HL-60/S4 treated with retinoic acid at 250 ng/mL for 4 days and 3 days (cell line): ENCODE data around the gene CTIF.
"Not testable (repeated sequence)": the region's sequence is repeated elsewhere in the genome, so short reads cannot be mapped to it uniquely, and the experiment has no call there.

Source experiments
- in situ Hi-C: fragments of 300-500 bp; cut with MboI; formaldehyde crosslinking; loops from 2 replicates; pipeline ENCODE4 v1.7.0; 2022; ENCODE audit warnings: low sequenced_read_pairs

CTIF gene

DNA sequence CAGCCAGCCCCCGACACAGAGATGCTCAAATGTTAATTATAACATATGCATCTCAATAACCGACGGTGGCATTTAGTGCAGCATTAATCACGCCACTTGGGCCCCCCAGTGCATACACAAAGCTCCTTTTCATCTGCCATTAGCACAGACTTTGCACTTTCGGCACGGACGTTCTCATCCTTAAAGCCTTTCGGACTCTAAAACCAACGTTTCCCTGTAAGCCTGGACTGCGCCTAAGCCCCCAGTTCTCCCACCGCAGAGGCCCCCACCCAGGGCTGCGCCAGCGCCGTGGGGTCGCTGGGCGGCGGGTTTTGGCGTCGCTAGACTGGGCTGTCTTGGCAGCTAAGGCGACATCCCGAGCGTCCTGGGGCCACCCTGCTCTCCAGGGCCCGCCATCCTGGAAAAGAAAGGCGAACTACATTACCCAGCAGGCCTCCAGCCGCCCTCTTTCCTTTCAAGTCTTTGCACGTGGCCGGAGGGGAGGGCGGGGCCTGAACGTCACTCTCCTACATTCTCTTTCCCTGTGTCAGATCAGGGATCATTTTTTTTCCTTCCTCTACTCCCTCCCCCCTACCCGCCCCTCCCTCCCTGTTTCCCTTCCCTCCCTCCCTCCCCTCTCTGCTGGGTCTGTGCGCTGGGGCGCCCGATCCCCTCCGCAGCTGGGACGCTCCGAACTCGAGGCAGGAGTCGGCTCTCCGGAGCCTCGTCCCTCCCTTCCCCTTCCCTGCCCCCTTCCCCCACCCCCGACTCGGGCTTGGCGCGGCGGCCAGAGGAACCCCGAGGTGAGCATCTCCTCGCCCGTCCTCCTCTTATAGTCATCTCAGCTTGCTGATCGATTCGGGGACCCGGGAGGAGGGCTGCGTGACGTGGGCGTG lies at the start of gene CTIF:
CTIF (plus strand) TSS at position 501 of the 875 bp plus-strand sequence. CDS start 80,535 bp downstream, outside the sequence.
- in situ Hi-C loops, result no loop called here

DNA sequence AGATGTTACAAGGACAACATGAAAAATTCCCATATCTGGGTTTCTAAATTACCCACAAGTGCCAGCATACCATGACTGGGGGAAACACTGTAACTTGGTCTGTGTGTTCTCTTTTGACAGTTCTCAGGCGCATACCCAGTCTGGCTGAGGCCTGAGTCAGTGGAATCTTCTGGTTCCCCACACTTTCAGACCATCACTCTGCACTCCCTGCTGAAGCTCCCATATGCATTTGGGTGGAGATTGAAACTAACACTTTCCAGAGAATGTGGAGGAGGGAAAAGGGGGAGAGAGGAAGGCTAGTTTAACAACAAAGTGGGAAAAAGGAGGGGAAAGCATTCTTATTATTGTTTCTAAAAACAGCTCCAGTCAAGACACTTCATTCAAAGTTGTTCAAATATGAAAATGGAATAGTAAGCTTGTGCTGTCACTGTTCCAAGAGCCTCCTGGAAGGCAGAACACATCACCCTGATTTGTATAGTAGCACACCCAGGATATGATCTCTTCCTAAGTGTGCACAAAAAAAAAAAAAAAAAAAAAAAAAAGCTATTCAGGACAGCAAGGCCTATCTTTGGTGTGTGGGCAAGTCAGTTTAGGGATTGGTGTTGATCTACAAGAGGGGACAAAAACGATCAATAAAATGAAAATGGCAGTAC lies 48.1 kb upstream of the CTIF start:
- in situ Hi-C loops, result loop anchor here (25.0 kb wide), 1 partner anchor 172 kb away; no protein-coding TSS in a partner anchor

DNA sequence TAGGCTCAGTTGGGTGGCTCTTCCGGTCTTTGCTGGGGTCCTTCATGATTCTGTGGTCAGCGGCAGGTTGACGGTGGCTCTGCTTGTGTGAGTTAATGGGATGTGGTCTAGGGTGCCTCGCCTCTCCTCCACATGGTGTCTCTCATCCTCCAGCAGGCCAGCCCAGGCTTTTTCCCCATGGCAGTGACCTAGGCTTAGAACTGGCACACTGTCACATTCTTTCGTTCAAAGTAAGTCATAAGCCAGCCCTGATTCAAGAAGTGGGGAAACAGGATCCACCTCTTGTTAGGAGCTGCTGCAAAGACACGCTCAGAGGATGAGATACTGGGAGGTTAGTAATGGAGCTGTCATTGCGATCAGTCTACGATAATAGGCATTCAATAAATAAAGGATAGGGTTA lies 46.0 kb upstream of the CTIF start:
- in situ Hi-C loops, result loop anchor here (25.0 kb wide), 1 partner anchor 169 kb away; no protein-coding TSS in a partner anchor

DNA sequence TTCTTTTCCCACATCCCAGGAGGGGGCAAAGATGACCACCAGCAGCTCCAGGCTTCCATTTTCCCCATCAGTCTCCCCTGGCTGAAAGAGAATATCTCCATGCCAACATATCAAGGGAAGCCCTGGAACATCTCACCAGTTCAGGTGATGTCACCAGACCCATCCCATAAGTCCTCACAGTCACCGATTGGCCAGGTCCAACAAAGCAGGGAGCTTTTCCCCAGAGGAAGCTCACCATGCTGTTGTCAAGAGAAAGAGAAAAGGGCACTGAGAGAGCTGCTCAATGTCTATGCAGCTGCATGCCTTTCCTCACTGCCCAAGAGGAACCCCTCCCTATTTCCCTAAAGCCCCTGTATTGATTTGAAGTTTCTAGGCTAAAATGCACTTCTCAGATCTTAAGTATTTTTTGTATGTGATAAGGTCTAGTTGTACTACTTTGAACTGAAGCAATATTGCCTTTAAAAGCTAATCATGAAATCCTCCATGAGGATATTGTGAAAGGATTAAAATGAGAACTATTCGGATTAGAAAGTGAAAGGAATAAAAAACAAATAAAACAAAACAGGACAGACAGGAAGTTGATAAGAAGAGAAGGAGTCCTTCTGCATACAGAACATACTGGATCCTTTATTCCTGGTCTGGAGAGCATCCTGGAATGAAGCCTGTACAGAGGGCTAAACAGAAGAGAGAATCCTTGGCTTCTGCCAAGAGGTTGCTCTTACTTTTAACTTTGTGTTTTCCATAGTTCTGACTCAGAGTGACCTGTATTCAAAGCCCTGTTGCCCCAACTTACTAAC lies 45.2 kb upstream of the CTIF start:
- in situ Hi-C loops, result loop anchor here (25.0 kb wide), 1 partner anchor 169 kb away; no protein-coding TSS in a partner anchor

DNA sequence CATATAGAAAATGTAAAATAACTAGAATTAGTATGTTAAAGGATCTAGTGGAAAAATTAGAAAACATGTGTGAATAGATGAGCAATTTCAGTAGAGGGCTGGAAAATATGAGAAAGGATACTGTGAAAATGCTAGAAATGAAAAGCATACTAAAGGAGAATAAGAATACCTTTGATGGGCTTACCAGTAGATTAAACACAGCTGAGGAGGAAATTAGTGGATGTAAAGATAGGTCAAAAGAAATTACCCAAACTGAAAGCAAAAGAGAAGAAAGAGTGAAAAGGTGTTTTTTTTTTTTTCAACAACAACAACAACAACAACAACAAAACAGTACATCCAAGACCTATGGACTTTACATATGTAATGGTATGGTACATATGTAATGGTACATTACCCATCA lies 41.0 kb upstream of the CTIF start:
- in situ Hi-C loops, result loop anchor here (25.0 kb wide), 1 partner anchor 164 kb away; no protein-coding TSS in a partner anchor

DNA sequence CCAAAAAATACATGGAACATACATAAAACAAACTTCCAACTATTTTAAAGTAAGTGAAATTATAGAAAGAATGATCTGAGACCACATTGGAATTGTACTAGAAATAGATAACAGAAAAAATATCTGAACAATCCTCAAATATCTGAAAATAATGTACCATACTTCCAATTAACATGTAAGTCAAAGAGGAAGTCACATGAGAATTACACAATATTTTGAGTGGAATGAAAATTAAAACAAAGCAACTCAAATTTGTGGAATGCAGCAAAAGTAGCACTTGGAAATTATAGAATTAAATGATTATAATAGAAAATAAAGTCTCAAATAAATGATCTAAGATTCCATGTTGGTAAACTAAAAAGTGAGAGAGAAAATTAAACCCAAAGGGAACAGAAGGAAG lies 38.3 kb upstream of the CTIF start:
- in situ Hi-C loops, result no loop called here

DNA sequence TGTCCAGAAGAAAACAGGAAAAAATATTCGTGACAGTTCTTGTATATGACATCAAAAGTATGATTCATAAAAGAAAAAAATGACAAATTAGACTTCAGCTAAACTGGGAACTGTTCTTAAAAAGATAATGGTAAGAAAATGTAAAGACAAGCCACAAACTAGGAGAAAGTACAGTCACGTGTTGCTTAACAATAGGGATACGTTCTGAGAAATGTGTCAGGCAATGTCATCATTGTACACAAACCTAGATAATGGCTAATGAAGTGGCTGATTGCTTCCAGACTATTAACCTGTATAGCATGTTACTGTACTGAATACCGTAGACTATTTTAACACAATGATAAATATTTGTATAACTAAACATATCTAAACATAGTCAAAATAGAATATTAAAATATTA lies 35.9 kb upstream of the CTIF start:
- in situ Hi-C loops, result no loop called here

DNA sequence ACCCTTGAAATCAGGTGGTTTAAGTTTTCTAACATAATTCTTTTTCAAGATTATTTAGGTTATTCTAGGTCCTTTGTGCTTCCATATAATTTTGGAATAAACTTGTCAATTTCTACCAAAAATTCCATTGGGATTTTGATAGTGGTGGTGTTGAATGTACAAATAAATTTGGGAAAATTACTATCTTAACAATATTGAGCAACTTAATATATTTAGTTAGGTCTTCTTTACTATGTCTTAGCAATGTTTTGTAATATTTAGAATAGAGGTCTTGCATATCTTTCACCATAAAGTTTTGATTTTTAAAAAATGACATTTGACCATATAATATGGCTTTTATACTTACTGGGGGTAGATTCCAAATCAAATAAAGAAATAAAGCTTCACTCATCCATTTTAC lies 34.0 kb upstream of the CTIF start:
- in situ Hi-C loops, result no loop called here

DNA sequence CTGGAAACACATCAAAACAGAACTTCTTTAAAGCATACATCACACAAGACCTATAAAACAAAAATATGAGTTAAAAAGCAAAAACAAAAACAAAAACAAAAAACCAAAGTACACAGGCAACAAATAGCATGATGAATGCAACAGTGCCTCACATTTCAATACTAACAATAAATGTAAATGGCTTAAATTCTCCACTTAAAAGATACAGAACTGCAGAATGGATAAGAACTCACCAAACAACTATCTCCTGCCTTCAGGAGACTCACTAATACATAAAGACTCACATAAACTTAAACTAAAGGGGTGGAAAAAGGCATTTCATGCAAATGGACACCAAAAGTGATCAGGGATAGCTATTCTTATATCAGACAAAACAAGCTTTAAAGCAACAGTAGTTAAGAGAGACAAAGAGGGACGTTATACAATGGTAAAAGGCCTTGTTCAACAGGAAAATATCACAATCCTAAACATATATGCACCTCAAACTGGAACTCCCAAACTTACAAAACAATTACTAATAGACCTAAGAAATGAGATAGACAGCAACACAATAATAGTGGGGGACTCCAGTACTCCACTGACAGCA lies 31.8 kb upstream of the CTIF start:
- in situ Hi-C loops, result not testable (repeated sequence)

DNA sequence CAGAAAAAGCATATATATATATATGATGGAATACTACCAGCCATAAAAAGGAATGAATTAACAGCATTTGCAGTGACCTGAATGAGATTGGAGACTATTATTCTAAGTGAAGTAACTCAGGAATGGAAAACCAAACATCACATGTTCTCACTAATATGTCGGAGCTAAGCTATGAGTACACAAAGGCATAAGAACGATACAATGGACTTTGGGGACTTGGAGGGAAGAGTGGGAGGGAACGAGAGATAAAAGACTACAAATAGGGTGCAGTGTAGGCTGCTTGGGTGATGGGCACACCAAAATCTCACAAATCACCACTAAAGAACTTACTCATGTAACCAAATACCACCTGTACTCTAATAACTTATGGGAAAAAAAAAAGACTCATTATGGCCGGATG lies 26.3 kb upstream of the CTIF start:
- in situ Hi-C loops, result not testable (repeated sequence)

DNA sequence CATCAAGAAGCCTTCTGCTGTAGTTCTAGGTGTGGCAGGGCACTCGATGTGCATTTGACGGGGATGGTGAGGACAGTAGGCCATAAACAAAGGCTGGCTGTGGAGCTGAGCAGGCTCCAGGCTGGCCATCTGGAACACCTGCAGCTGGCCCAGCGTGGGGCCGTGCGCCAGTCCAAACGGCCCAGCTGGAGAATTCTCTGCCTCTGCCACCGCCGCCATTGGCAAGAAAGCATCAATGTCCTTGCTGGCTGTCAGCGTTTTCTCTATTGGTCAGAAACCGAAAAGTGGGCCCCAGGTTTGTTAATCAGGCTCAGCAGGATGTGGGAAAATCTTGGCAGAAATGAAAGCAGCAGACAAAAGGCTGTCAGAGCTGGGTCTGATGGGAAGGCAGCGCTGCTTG lies 24.0 kb upstream of the CTIF start:
- in situ Hi-C loops, result no loop called here

DNA sequence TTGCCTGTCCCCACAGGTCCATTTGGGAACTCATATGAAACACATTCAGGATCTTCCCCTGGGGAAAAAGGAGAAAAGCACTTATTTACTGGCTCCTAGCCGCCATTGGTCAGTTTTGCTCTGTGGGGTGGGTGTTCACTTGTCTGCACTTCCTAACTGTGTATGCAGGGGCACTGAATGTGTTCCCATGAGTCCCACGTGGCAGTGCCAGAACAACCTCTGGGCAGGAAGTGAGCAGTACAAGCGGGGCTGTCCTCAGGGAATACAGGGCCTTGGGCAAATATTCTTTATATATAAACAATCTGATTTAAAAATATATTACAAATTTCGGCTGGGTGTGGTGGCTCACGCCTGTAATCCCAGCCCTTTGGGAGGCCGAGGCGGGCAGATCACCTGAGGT lies 21.8 kb upstream of the CTIF start:
- in situ Hi-C loops, result no loop called here

DNA sequence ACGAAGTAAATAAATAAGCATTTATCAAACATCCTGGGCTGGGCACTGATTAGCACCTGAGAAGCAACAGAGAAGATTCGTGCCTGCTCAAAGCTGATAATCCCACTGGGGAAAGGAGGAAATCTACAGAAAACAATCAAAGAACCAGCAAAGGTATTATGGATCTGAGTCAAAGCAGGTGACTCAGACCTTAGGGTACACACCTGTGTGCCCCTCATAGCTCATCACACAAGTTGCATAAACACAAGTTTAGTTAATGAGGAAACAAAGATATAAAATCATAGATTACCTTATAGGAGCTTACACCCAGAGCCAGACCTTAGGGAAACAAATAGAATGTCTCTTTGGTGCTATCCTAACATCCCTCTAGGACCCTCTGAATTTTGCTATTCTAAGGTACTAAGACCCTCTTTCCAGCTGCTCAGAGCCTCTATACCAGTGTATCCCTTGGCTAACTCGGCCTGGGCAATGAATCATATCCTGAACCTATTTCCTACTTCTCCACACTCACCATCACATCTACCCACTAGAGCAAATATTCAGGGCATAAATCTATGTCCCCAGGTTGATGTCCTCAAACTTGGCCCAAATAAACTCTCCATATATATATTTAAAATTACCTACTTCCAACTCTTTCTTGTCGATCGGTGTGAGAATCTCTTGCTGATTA lies 19.3 kb upstream of the CTIF start:
- in situ Hi-C loops, result no loop called here

DNA sequence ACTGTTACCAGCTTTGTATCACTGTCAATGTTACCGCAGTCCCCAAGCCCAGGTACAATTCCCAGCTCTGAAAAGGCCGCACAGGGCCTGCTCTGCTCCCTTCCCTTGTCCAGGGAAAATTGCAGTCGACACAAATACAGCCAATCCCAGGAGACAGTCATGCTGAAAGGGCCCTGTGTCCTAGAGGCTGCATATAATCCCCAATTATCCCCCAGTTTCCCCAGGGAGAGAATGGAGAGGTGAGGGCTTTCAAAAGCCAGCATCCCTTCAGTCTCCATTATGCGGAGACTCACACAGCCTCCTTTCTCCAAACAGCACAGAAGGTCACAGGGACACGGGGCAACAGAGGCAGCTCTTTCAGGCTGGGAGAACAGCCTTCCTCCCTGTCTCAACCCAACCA lies 17.1 kb upstream of the CTIF start:
- in situ Hi-C loops, result no loop called here

DNA sequence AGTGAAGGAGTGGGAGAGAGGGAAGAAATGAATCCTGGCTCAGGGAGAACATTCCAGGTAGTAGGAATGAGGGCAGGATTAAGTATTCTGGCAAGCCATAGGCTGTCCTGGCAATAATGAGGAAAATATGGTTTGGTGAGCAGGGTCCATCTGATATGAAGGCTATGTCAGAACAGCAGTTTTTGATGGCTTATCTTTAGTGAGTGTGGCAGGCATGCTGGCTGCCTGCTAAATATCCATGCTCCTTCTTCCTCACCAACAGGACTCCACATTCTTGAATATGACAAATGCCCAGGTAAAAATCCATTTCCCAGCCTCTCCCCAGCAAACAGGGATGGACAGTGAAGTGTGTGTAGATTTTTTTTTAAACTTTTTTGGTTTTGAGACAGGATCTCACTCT lies 13.2 kb upstream of the CTIF start:
- in situ Hi-C loops, result no loop called here

DNA sequence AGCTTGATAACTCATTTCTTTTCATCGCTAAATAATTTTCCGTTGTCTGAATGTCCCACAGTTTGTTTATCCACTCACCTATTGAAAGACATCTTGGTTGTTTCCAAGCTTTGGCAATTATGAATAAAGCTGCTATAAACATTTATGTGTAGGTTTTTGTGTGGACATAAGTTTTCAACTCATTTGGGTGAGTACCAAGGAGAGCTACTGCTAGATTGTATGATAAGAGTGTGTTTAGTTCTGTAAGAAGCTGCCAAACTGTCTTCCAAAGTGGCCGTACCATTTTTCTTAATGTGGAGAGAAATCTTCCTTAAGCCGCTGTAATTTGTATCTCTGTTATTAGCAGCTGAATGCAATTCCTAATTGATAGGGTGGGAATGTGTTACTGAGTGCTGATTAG lies 11.4 kb upstream of the CTIF start:
- in situ Hi-C loops, result no loop called here

DNA sequence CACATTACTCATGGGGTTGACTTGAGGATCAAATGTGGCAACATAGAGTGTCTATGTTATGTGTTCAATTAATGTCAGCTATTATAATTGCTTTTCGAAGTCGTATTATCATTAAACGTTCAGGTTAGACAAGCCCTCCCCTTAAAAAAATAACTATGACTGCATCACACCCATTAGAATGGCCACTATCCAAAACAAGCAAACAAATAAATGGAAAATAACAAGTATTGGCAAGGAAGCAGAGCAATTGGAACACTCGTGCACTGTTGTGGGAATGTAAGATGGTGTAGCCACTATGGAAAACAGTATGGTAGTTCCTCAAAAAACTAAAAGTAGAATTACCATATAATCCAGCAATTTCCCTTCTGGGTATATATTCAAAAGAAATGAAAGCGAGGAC lies 10.0 kb upstream of the CTIF start:
- in situ Hi-C loops, result no loop called here

DNA sequence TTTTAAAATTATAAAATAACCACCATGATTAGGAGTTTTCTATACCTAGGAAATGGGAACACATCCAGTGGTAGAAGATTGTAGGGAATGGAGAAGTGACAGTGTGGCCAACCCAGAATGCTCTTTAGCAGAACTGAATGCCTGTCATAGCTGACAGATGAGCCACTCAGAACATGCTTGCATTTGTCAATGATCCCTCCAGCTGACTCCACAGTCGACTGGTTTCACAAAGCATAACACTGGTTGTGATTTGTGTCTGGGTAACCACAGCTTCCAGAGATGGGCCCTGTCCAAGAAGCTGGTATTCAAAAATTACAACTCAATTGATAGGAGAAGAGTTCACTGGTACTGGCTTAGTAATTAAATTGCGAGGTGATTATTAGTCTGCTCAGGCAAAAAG lies 9.0 kb upstream of the CTIF start:
- in situ Hi-C loops, result no loop called here

DNA sequence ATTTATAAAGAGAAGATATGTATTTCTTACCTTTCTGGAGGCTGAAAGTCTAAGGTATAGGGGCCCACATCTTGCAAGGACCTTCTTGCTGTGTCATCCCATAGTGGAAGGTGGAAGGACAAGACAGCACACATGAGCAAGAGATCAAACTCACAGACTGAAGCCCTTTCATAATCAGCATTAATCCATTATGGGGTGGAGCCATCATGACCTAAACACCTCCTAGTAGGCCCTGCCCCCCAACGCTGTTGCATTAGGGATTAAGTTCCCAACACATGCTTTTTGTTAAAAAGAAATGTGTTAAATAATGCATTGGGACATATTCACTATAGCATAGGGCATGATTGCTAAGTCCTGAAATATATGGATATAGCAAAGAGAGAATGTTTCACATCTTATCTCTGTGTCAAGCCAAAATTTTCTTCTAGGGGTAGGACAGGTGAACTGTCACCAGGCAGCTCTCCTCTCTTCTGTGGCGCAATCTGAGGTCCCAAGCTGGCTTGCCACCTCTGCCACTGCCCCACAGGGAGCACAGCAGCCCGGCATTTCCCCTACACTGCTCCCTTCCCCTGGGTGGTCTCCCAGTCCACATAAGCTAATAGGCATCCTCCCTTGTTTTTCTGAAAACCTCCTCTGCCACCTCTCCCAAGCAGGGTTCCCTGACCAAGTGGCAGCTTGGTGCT lies 8.3 kb upstream of the CTIF start:
- in situ Hi-C loops, result no loop called here

DNA sequence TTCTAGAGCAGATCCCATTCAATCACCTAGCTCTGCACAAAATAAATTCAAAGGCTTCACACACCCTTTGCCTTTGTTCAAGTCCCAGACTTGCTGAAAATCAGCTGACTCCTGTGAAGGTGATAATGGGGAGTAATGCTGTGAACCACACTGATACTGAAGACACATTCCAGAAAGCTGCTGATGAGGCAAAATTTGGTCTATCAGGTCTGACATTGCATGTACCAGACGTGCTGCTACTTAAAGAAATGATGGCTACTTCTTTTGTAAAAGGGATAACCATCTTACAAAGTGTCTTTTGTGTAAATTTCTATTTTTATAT lies 7.8 kb upstream of the CTIF start:
- in situ Hi-C loops, result no loop called here
